H4 (cell line): ENCODE data around the gene CRCP. TPM values are rescaled to one million over a fixed set of nuclear protein-coding genes. Genes with fewer than 3 reads are reported as not detected.

Source experiments
- DNase-seq: peaks from one replicate; pipeline ENCODE4 v3.0.0-alpha.2; 2015; ENCODE audit warnings: low spot score
- total RNA-seq: library from RNA; depleted of rRNA; stranded (reverse); fragments of >200 nt; shearing (Covaris generic); gene quantifications from 2 replicates; pipeline ENCODE4 v1.2.3, GENCODE V29; 2014; rRNA removed

The CRCP gene
- total RNA-seq, 1 experiment from 2014 or later = 74.7 TPM

GRCh38 chr7:66189695-66190503 lies 75.3 kb downstream of the CRCP start:
- no peak for DNase-seq

GRCh38 chr7:66190504-66190857 lies 75.8 kb downstream of the CRCP start:
- DNase-seq = no peak

- no peak for DNase-seq
These were observed 78.6 kb downstream of the CRCP start for GRCh38 chr7:66193146-66193725.

- no peak for DNase-seq
These were observed 83.8 kb downstream of the CRCP start for GRCh38 chr7:66198469-66198868.

- DNase-seq = no peak
These were observed 84.3 kb downstream of the CRCP start for GRCh38 chr7:66198956-66199355.

- no peak for DNase-seq
These were observed 87.8 kb downstream of the CRCP start for GRCh38 chr7:66202441-66202840.

Other genes with a start within 250 kb of the CRCP start
- 13.1 and 16.9 TPM in 2 replicates for gene VKORC1L1, start 241.8 kb upstream of the CRCP start, total RNA-seq
- gene GUSB, start 132.6 kb upstream of the CRCP start, total RNA-seq = 41.6 and 47.6 TPM in 2 replicates
- 48.8 and 50.2 TPM in 2 replicates for gene ASL, start 39.0 kb upstream of the CRCP start, total RNA-seq
- 86.2 and 93.2 TPM in 2 replicates for gene TPST1, start 90.5 kb downstream of the CRCP start, total RNA-seq